GM19468 (cell line): ENCODE measurements around the gene APOL1.
"Not testable (repeated sequence)": the region's sequence is repeated elsewhere in the genome, so short reads cannot be mapped to it uniquely, and the experiment has no call there.

Source experiments
- ATAC-seq: cut with Tn5 transposase; IDR thresholded peaks from one replicate; pipeline ENCODE4 v1.9.1; 2021; ENCODE audit warnings: mild to moderate bottlenecking, moderate library complexity, moderate number of reproducible peaks; ENCODE audit not compliant: unreplicated experiment; ENCODE audit errors: extremely low read depth

The APOL1 gene

GRCh38 chr22:36243986-36244385, 8.9 kb upstream of the APOL1 start:
- no peak for ATAC-seq

DNA sequence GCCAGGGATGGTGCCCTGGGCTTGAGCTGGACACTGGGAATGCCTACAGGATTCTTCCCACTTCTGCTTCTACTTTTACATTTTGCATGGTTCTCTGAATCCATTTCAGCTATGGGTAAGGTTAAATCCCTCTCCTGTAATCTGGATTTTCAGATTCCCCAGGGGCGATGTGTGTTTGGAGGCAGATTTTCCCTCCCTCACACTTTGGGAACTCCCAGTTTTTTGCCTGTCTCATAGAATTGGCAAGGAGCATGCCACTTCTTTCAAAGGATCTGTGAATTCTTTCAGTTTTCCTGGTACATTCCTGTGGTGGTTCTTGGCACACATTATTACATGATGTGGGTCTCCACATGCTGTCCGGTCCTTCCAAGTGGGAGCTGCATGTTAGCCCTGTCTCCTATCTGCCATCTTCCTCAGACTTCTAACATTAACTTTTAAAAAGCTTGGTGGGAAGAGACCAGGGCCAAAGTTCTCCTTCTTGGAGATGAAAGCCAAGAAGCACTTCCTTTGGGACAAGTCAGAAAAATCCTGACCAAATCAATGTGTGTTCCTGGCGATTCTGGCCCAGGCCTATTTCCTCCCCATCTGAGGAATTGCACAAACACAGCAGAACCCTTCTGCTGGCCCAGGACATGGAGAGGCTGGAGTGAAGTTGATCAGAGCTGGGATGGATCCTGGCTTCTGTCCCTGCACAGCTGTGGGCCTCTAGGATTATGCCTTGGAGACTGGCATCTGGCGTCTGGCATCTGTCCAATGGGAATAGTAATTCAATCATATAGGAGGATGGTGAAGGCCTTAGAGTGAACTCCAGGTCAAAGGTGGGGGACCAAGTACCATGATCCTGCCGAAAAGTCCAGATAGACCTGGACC, 8.2 kb upstream of the APOL1 start:
- no peak for ATAC-seq

- ATAC-seq = no peak
Observed at GRCh38 chr22:36245805-36246356, 7.1 kb upstream of the APOL1 start.

DNA sequence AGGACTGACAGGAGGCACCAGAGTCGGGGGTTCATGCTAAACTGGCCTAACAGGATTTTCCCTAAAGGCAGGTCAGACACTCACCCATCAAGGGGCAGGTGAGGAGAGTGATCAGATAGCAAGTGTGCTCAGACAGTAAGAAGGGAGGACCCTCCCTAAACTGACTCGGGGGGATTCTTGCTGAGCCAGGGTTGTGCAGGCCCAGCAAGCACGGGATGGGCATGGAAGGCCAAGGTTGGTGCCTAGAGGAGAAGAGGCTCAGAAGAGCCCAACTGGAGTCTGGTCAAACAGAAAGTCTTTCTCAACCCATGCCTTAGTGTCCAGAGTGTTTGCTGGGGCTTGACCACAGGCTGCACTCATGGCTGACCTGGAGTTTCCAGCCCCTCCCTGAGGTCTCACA, 6.2 kb upstream of the APOL1 start:
- ATAC-seq = no peak

DNA sequence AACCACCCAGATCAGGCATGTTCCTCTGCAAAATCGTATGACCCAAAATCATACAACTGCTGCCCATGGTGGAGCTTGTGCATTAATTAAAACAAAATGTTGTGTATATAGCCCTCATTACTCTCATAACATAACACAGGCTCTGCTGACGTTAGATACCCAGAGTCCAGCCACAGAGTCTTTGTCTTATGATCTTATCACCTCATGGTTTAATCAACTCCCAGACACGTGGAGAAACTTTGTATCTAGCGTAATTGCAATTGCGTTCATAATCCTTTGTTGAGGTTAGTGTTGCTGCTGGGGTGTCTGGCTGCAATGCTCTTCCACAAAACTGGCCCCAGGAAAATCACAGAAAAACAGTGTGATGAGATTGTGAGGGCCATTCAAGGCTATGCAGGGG, 5.0 kb upstream of the APOL1 start:
- ATAC-seq = no peak

DNA sequence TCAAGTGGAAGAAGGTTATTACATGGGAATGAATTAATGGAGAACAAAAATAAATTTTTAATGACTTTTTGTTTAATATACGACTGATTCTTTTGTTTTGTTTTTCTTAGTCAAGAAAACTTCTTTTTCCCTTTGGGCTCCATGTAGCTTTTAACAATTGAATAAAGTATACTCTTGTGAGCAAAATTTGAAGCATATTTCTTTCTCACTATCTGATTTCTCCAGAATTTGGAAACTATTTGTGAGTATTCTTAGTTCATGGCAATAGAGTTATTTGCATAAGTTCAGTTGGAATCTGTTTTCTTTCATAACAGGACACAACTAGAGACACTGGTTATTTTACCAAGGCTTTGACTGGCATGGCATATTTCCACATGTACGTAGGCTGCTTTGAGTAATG, 3.8 kb upstream of the APOL1 start:
- ATAC-seq = no peak

DNA sequence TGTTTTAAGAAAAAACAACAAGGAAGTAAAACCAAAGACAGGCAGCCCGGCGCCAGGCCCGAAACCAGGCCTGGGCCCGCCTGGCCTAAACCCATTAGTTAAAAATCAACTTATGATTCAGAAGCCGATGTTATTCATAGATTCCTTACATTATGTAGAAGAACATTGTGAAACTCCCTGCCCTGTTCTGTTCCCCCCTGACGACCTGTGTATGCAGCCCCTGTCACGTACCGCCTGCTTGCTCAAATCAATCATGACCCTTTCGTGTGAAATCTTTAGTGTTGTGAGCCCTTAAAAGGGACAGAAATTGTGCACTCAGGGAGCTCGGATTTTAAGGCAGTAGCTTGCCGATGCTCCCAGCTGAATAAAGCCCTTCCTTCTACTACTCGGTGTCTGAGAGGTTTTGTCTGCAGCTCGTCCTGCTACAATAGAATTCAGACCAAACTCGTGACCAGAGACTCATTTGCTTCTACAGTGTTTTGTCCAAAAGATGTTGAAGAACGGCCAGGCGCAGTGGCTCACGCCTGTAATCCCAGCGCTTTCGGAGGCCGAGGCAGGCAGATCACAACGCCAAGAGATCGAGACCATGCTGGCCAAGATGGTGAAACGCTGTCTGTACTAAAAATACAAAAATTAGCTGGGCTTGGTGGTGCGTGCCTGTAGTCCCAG, 2.5 kb upstream of the APOL1 start:
- not testable (repeated sequence) for ATAC-seq

DNA sequence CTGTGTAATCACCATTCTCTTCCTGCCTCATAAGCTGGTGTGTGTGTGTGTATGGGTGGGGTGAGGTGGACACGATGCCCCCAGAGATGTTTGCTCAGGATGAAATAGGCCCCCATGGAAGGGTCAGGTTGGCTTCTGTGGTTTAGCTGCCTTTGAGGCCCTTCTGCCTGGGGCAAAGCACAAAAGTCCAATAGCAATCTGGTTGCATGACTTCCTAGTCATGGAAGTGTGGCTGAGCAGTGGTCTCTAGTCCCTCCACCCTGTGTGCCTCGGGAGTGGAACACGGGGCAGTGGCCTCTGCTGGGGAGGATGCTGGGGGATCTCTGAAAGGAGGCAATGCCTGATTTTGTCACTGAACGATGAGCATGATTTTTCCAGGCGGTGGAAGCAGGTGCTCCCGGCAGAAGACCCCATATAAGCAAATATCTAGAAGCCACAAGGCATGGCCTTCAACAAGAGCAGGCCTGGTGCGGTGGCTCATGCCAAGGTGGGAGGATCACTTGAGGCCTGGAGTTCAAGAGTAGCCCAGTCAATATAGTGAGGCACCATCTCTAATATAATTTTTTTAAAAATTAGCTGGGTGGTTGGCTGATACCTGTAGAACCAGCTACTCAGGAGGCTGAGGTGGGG, 839 bp upstream of the APOL1 start:
- ATAC-seq = not testable (repeated sequence)

DNA sequence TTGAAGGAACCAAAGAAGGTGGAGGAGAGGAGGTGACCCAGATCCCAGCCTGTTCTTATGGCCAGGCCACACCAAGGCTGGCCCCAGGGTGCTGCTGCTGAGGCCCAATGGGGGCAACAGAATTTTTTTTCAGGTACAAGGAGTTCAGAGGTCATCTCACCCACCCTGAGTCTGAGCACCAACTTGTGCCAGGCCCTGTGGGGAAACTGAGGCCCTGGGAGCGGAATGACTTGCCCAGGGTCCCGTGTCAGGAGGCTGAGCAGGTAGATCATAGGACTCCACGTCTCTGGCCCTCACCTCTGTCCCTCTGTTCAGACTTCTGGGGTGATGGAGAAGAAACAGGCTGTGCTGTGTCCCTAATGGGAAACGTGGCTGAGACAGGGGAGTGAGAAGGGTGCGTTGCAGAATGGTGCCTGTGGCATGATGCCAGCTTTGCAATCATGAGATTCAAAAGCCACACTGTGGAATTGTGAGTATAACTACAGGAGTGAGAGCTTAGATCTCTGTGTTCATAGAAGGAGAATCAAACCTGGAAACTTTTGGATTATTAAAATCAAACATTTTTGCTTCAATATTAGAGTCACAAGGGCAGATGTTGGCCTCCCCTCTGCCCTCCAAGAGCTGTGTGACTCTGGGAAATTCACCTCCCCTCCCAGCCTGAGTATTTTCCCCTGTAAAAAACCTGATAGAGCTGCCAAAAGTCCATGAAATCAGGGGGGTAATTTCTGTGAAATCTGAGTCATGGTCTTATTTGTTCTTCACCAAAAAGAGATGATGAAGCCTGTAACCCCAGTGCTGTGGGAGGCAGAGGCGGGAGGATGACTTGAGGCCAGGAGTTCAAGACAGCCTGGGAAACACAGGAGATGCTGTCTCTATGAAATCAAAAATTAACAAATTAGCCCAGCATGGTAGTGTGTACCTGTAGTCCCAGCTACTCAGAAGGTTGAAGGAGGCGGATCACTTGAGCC, 874 bp downstream of the APOL1 start:
- ATAC-seq = no peak

DNA sequence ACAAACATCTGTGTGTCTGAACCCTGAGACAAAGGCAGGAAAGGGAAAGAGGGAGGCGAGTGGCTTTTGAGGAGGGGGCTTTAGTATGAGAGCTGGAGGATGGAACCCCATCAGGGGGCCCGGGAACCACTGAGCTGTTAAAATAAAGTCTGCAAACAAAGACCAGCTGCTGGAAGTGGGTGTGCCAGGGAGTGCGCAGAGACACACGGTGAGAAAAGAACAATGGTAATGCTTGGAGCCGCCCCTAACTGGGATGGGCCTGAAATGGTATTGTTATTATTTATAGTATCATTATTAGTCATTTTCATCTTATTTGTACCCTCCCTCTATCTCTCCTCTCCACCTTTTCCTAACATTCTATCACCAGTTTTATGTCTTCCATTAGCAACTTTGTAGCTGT, 2.6 kb downstream of the APOL1 start:
- not testable (repeated sequence) for ATAC-seq

- no peak for ATAC-seq
Observed at GRCh38 chr22:36256478-36256877, 3.5 kb downstream of the APOL1 start.

DNA sequence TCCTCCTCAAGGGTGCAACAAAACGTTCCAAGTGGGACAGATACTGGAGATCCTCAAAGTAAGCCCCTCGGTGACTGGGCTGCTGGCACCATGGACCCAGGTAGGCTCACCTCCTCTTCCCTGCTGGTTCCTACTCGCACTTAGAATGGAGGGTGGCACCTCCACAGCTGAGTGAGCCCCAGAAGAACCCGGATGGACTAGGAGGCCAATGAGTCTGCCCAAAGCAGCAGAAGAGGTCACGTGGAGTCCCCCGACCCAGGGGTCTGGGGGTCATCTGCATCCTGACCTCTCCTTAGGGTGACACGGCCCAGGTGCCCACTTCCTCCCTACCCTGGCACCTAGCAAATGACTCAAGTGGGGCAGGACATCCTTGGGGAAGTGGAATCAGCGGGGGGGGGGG, 4.4 kb downstream of the APOL1 start:
- no peak for ATAC-seq

DNA sequence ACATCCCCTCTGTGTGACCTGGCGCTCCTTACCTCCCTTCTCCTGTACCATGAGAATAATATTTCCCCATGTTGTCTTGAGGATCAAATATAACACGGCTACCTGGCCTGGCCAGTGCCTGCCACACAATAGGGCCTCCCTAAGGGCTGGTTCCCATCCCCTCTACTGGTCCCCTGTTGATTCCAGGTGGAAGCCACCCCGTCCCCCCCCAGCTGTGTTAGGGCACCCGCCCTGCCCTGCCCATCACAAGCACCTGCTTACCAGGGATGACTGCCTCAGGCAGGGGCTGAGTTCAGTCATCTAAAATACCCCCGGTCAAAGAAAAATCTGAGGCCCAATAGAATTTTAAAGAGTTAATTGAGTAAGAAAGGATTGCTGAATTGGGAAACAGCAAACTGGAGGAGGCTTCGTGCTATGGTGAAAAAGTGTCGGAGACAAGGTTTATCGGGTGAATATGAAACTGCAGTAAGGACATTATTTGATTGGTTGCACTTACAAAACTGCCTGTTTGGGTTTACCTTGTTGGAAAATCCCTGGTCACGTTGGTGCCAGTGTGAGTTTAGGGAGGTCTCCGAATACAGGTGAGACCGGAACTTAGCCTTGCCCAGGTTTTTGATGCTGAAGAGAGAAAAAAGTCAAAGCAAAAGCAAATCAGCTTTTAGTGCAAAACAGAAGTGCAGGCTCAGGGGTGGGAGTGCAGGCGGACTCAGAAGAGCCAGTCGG, 5.2 kb downstream of the APOL1 start:
- ATAC-seq = no peak

- ATAC-seq = no peak
Observed at GRCh38 chr22:36258701-36259614, 6.0 kb downstream of the APOL1 start.

DNA sequence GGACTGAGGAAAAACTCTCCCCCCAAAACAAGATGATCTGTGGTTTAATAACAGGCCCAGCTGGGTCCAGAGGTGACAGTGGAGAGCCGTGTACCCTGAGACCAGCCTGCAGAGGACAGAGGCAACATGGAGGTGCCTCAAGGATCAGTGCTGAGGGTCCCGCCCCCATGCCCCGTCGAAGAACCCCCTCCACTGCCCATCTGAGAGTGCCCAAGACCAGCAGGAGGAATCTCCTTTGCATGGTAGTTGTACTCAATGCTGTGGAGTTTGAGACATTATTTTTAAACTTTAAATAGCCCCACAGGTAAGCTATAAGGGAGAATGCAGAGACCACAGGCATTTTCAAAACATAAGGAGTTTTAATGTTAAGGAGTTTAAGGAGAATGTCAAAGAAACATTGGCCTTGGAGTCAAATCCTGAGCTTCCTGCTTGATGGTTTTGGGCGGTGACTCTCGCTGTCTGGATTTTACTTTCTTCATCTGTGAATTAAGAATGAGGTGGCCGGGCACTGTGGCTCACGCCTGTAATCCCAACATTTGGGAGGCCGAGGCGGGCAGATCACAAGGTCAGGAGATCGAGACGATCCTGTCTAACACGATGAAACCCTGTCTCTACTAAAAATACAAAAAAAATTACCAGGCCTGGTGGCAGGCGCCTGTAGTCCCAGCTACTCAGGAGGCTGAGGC, 6.8 kb downstream of the APOL1 start:
- ATAC-seq = no peak

- not testable (repeated sequence) for ATAC-seq
Observed at GRCh38 chr22:36261675-36262074, 8.7 kb downstream of the APOL1 start.

- ATAC-seq = not testable (repeated sequence)
Observed at GRCh38 chr22:36262307-36262706, 9.4 kb downstream of the APOL1 start.
